ENCODE data around the gene ATP11A. TPM values are rescaled to one million over a fixed set of nuclear protein-coding genes. Genes with fewer than 3 reads are reported as not detected.

The ATP11A gene
- total RNA-seq, 1 experiment from 2014 or later = 8.7 TPM

DNA sequence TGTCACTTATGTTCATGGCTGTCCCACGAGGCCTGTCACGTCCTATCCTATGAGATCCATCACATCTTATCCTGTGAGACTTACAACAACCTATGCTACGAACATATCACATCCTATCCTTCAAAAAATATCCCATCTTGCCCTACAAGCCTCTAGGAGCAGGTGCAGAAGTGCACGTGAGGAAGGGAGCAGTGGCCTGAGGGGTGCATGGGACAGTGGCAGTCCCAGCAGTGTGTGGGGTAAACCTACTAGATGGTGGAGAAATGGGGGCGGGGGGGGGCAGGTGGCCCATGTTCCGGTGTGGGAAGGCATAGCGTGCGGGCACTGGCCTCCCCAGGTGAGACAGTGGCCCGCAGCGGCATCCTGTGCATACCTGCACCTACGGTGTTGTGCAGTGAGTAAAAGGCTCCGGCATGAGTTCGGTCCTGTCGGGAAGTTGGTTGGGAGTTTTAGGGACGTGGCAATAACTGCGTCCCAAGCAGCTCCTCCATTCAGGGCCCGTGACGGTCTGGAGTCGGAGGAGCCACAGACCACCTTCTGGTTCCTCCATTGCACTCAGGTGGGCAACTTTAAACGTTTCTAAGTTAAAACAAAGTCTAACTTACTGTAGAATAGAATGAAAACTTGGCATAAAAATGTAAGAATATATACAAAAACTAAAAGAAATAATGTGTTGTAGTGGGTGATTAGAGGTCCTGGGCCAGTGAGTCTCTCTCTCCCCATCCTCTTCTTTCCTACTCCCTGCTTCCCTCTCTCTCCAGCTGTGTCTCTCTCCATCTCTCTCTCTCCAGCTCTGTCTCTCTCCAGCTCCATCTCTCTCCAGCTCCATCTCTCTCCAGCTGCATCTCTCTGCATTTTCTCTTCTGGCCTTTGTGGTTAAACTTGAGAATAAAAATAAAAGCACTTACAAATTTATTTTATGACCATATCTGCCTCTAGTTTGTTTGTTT lies 42.1 kb downstream of the ATP11A start:
- Histone ChIP-seq H3K9me2 (replicated peaks; ENCODE audit: low read length) (no peaks in the 10 kb centered on the region), H3K9me3 (ENCODE audit: low read length) (no peaks in the 10 kb centered on the region), H3K4me1 (ENCODE audit: insufficient read depth, low read length) (no peaks in the 10 kb centered on the region), H4K20me1 (ENCODE audit: low read length) (no peaks in the 10 kb centered on the region), H3K9ac (ENCODE audit: low read length) (no peak overlapping the region), H3K4me2 (ENCODE audit: low read length) (no peak overlapping the region), H3K4me3 (ENCODE audit: low read length) (no peak overlapping the region), H3K36me3 (ENCODE audit: low read depth, low read length) (no peaks in the 10 kb centered on the region), H3K79me2 (ENCODE audit: low read length) (peaks cover 5% of the 10 kb centered on the region; the same call in 1 of the 2 replicates), H3K27ac (ENCODE audit: low read length) (no peak overlapping the region), H3F3A (ENCODE audit: low read length, unreplicated experiment) (no peaks in the 10 kb centered on the region), H3K27me3 (ENCODE audit: low read length) (no peaks in the 10 kb centered on the region), H2AFZ (ENCODE audit: low read length) (no peak overlapping the region)
- ChIA-PET POLR2A (ENCODE audit: unreplicated experiment) (no interaction called here), CTCF (no interaction called here)
- ATAC-seq (no peak), DNase-seq (no peak)
- intact Hi-C loops (cut with micrococcal nuclease) = no loop called here
- BruUV-seq (replicated peaks) = no TSS peak
- TF ChIP-seq EZH2 (IDR thresholded peaks at IDR 0.05; ENCODE audit: low read length, unreplicated experiment) (no peak), EZH2phosphoT487 (IDR thresholded peaks at IDR 0.05; ENCODE audit: borderline replicate concordance, low read length) (no peak), CTCF (conservative IDR thresholded peaks at IDR 0.05; ENCODE audit: low read depth, low read length) (no peak)

GRCh38 chr13:112732679-112733078 lies 42.8 kb downstream of the ATP11A start:
- Histone ChIP-seq H3K9me2 (replicated peaks; ENCODE audit: low read length) (no peaks in the 10 kb centered on the region), H3K27me3 (ENCODE audit: low read length) (no peaks in the 10 kb centered on the region), H3K36me3 (ENCODE audit: low read depth, low read length) (no peaks in the 10 kb centered on the region), H3K27ac (ENCODE audit: low read length) (no peak overlapping the region), H3F3A (ENCODE audit: low read length, unreplicated experiment) (no peaks in the 10 kb centered on the region), H3K4me1 (ENCODE audit: insufficient read depth, low read length) (no peaks in the 10 kb centered on the region), H2AFZ (ENCODE audit: low read length) (no peak overlapping the region), H3K9me3 (ENCODE audit: low read length) (no peaks in the 10 kb centered on the region), H3K9ac (ENCODE audit: low read length) (no peak overlapping the region), H3K4me3 (ENCODE audit: low read length) (no peak overlapping the region), H3K79me2 (ENCODE audit: low read length) (peaks cover 5% of the 10 kb centered on the region; the same call in 1 of the 2 replicates), H3K4me2 (ENCODE audit: low read length) (no peak overlapping the region), H4K20me1 (ENCODE audit: low read length) (no peaks in the 10 kb centered on the region)
- no TSS peak for BruUV-seq (replicated peaks)
- ChIA-PET POLR2A (ENCODE audit: unreplicated experiment) (no interaction called here), CTCF (no interaction called here)
- TF ChIP-seq EZH2phosphoT487 (IDR thresholded peaks at IDR 0.05; ENCODE audit: borderline replicate concordance, low read length) (no peak), CTCF (conservative IDR thresholded peaks at IDR 0.05; ENCODE audit: low read depth, low read length) (no peak), EZH2 (IDR thresholded peaks at IDR 0.05; ENCODE audit: low read length, unreplicated experiment) (no peak)
- ATAC-seq (no peak), DNase-seq (no peak)
- intact Hi-C loops (cut with micrococcal nuclease) = no loop called here

DNA sequence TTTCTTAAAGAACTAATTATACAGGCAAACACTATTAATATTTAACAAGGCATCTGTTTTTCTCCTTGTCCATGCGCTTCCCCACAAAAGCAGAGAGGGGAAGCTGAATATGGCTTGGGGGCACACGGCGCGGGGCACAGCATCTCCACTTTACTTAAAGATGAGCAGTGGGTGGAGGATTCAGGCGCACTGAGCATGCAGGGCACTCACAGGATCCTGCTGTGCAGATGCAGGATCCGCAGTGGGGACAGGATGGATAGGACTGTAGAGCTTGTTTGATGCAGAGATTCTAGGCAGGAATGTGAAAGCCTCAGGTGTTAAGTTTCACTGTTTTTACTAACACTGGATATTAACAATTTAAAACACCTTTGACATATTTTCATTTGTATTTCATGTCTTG lies 43.3 kb downstream of the ATP11A start:
- no peak overlapping the region for H2AFZ ChIP-seq (ENCODE audit: low read length)
- 0 out of 2 replicates have a peak, but pooled peaks cover under 1% of the 10 kb centered on the region for H3K79me2 ChIP-seq (ENCODE audit: low read length)
- H3K9ac ChIP-seq (ENCODE audit: low read length) = no peak overlapping the region
- H3K4me2 ChIP-seq (ENCODE audit: low read length) = no peak overlapping the region
- H3K36me3 ChIP-seq (ENCODE audit: low read depth, low read length) = no peaks in the 10 kb centered on the region
- no peaks in the 10 kb centered on the region for H3K9me2 ChIP-seq (replicated peaks; ENCODE audit: low read length)
- CTCF ChIA-PET = no interaction called here
- intact Hi-C loops (cut with micrococcal nuclease) = no loop called here
- DNase-seq (no peak), ATAC-seq (no peak)
- H3K4me3 ChIP-seq (ENCODE audit: low read length) = no peak overlapping the region
- no peak overlapping the region for H3K27ac ChIP-seq (ENCODE audit: low read length)
- no peaks in the 10 kb centered on the region for H3K27me3 ChIP-seq (ENCODE audit: low read length)
- POLR2A ChIA-PET (ENCODE audit: unreplicated experiment) = no interaction called here
- H3F3A ChIP-seq (ENCODE audit: low read length, unreplicated experiment) = no peaks in the 10 kb centered on the region
- H3K4me1 ChIP-seq (ENCODE audit: insufficient read depth, low read length) = no peaks in the 10 kb centered on the region
- TF ChIP-seq CTCF (conservative IDR thresholded peaks at IDR 0.05; ENCODE audit: low read depth, low read length) (no peak), EZH2phosphoT487 (IDR thresholded peaks at IDR 0.05; ENCODE audit: borderline replicate concordance, low read length) (no peak), EZH2 (IDR thresholded peaks at IDR 0.05; ENCODE audit: low read length, unreplicated experiment) (no peak)
- no peaks in the 10 kb centered on the region for H4K20me1 ChIP-seq (ENCODE audit: low read length)
- BruUV-seq (replicated peaks) = no TSS peak
- no peaks in the 10 kb centered on the region for H3K9me3 ChIP-seq (ENCODE audit: low read length)
